ENCODE results near the gene UBE2D1. TPM values are rescaled to one million over a fixed set of nuclear protein-coding genes. Genes with fewer than 3 reads are reported as not detected.

UBE2D1 gene
- total and polyA plus RNA-seq, 9 of the 15 experiments (the other 6 are each of a cell fraction or from before 2014, with no cell fraction given): 4.1 to 24.4 (median 12.3) TPM

- peak; percentile 60 for ATAC-seq
- H3K9ac ChIP-seq (ENCODE audit: insufficient read depth in 1 of 2, low read depth in 2 of 2, low read length in 2 of 2): no peak overlapping the region
- BruUV-seq (replicated peaks): no TSS peak
- no peak overlapping the region for H3K4me2 ChIP-seq (ENCODE audit: insufficient read depth, low read length)
- in situ Hi-C loops (cut with MboI) (no loop called here), intact Hi-C loops (cut with micrococcal nuclease) (loop anchor here (10.0 kb wide), 1 partner anchor 195 kb away; the partner anchor contains the start of gene BICC1)
- peak in 1 of 4 experiments; percentile 25 for DNase-seq (ENCODE audit: extremely low read depth in 1 of 4, low spot score in 3 of 4)
- FAIRE-seq: no peak
- H3K9me1 ChIP-seq (ENCODE audit: control insufficient read depth, insufficient read depth, low read length): no peaks in the 10 kb centered on the region
- no peaks in the 10 kb centered on the region for H3K9me3 ChIP-seq (replicated peaks; ENCODE audit: control insufficient read depth, insufficient read depth, low read depth, low read length)
- CTCF ChIA-PET (ENCODE audit: low intra/inter-chr PET ratio): no interaction called here
- no peaks in the 10 kb centered on the region for H3K27me3 ChIP-seq (ENCODE audit: control insufficient read depth in 2 of 2, insufficient read depth in 2 of 2, low read length in 2 of 2)
- peaks cover 0 to 18% of the 10 kb centered on the region in 2 experiments; a peak in 2 of 5 replicates for H3K4me1 ChIP-seq (replicated peaks in 1 of 2; ENCODE audit: control insufficient read depth in 2 of 2, insufficient read depth in 2 of 2, low read length in 2 of 2)
- no peak overlapping the region for H2AFZ ChIP-seq (ENCODE audit: low read depth, low read length)
- WGBS (ENCODE audit: insufficient coverage, low coverage, missing lambda C conversion rate): 7% methylated on average over 1 of the region's 1 CpG
- TF ChIP-seq RAD21 (CRISPR knock-in tag; conservative IDR thresholded peaks at IDR 0.05 in 1 of 2, IDR thresholded peaks at IDR 0.05 in 1 of 2): peak; percentile 14 to 62; a peak in 2 of 4 replicates
- no peak for TF ChIP-seq ZNF165 (CRISPR knock-in tag; IDR thresholded peaks at IDR 0.05; ENCODE audit: borderline replicate concordance)
- peak in 1 of 3 experiments; percentile 42; a peak in 2 of 6 replicates for TF ChIP-seq CTCF (IDR thresholded peaks at IDR 0.05 in 2 of 3, conservative IDR thresholded peaks at IDR 0.05 in 1 of 3; ENCODE audit: insufficient read depth in 2 of 3, low read depth in 1 of 3, low read length in 3 of 3)
- TF ChIP-seq ZKSCAN3 (CRISPR knock-in tag; IDR thresholded peaks at IDR 0.05): no peak
- no peaks in the 10 kb centered on the region for H4K20me1 ChIP-seq (replicated peaks; ENCODE audit: control insufficient read depth, insufficient read depth, low read length)
- no peak overlapping the region for H3K4me3 ChIP-seq
- no peaks in the 10 kb centered on the region for H3K36me3 ChIP-seq (ENCODE audit: control insufficient read depth, insufficient read depth, low read length)
- H3K79me2 ChIP-seq (ENCODE audit: control insufficient read depth, insufficient read depth, low read length): no peaks in the 10 kb centered on the region
- no peak overlapping the region for H3K27ac ChIP-seq (ENCODE audit: extremely low read depth, low read depth, low read length)
- POLR2A ChIA-PET: no interaction called here
Measured at GRCh38 chr10:58319599-58319998, 15.2 kb upstream of the UBE2D1 start.

Data from K562 (cell line).